GM21786 (cell line): ENCODE measurements around the gene FIGNL2.
"Not testable (repeated sequence)": the region's sequence is repeated elsewhere in the genome, so short reads cannot be mapped to it uniquely, and the experiment has no call there.

Source experiments
- ATAC-seq: cut with Tn5 transposase; IDR thresholded peaks from one replicate; pipeline ENCODE4 v1.9.1; 2021; ENCODE audit not compliant: unreplicated experiment

Gene FIGNL2

DNA sequence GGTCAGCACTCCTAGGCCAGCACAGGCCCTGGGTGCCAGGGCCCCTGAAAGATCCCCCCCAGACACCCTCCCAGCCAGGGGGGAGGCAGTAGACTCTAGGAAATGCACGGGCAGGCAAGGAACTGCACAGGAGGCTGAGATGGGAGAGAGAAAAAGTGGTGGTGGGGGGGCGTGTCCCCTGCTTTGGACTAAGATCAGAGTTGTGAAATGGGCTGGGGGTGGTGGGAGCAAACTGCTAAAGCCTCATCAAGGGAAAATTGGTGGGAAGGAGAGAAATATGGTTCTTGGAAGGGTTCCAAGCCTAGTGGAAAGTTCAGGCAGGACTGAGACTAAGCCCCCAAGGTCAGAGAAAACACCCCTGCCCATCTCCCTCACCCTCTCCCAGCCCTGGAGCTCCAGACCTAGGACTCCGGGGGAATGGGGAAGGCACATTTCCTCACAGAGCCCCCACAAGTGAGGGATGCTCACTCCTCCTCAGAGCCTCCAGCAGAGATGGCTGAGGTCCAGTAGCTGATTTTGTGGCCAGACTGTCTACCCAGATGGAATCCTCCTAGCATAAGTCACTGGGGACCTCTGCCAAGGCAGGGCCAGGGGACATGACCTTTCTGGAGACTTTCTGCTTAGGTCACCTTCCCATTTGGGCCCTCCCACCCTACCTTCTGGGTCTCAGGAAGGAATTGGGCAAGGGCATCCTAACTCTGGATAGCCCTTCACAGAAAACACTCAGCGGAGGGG, 29.8 kb downstream of the FIGNL2 start:
- no peak for ATAC-seq

DNA sequence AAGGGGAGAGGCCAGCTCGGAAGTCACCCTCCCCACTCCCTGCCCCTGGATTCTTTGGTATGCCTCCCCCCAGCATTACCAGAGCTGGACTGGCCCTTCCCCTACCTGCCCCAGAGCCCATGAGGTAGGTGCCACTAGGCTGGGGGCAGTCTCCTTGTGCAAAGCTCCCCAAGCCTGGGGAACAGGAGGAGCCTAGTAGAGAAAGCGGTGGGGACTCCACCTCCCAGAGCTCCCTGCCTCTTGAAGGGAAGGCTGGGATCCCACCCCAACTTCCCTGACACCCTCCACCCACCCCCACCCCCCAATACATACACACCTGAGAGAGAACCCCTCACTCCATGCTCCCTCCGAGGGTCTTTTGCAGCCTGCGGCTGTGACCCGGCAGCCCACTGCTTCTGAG, 30.4 kb downstream of the FIGNL2 start:
- no peak for ATAC-seq

- ATAC-seq = no peak
These were observed 31.2 kb downstream of the FIGNL2 start for GRCh38 chr12:51817027-51817953.

DNA sequence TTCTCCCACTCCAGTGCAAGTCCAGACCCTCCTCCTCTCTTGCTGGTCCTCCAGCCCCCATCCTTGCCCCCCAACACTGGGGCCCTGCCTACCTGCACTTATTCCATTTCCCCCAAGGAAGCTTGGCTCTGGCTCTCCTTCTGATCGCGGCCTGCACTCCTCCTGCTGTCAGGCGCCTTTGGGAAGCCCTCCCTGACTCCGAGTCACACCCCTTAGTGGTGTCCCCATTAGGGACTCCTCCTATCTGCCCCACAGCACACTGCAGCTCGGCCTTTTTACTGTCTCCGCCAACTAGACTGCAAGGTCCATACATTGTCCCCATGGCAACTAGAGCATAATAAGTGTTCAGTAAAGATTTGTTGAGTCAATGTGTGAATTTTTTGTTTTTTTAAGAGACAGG, 32.9 kb downstream of the FIGNL2 start:
- no peak for ATAC-seq

- no peak for ATAC-seq
These were observed 34.0 kb downstream of the FIGNL2 start for GRCh38 chr12:51814311-51815088.

- no peak for ATAC-seq
These were observed 34.6 kb downstream of the FIGNL2 start for GRCh38 chr12:51813931-51814310.

GRCh38 chr12:51812871-51813270, 35.6 kb downstream of the FIGNL2 start:
- ATAC-seq = no peak

- ATAC-seq = no peak
These were observed 37.0 kb downstream of the FIGNL2 start for GRCh38 chr12:51811203-51812202.

DNA sequence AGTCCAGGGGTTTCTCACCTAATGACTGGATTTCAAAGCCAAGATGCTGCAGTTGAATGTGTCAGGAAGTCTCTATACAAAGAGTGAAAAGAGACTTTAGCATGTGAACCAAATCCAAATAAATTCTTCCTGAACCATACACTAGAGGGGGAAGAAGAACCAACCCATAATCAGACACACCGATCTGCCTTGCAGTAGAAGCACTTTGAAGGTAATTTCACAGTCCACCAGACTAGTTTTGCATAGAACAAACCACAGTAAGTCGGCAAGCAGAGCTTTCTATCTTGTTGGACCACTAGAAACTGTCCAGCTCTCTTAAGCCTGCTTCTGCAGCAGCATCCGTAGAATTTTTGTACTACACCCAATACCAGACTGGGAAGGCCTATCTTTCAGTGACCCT, 39.3 kb downstream of the FIGNL2 start:
- no peak for ATAC-seq

DNA sequence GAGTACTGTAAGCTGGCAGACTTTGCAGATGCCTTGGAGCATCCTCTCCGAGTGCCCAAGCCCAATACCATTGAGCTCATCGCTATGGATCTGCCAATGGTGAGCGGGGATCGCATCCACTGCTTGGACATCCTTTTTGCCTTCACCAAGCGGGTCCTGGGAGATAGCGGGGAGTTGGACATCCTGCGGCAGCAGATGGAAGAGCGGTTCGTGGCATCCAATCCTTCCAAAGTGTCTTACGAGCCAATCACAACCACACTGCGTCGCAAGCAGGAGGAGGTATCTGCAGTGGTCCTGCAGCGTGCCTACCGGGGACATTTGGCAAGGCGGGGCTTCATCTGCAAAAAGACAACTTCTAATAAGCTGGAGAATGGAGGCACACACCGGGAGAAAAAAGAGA, 41.6 kb downstream of the FIGNL2 start:
- no peak for ATAC-seq

DNA sequence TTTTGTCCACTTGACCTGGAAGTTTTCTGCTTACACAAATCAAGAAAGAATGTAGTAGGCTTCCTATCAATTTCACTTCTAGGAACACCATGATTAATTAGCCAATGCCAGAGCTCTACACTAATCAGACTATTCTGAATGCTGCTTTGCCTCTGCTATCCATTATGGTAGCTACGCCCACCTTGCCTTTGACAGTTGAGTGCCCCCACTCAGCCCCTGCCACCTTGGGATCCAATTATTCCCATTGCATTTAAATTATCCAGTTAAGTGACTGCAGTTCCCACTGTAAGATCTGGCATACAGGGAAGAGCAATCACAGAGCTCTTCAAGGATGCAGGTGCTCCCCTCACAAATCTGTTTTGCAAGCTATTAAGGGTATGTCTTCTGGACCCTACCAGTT, 47.5 kb downstream of the FIGNL2 start:
- ATAC-seq = no peak

DNA sequence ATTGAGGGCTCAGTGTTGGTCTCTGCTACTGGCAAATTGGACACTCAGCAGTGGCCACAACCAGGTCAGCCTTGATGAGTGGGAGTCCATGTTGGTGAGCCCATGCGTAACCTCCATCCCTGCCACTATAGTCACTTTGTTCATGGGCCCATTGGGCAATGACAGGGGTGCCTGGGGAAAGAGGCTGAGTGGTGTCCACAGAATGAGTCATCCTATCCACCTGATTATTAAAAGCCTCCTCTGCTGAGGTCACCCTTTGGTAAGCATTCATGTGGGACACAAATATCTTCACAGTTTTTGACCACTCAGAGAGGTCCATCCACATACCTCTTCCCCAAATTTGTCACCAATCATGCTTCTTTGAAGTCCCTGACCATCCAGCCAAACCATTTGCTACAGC, 50.0 kb downstream of the FIGNL2 start:
- no peak for ATAC-seq

DNA sequence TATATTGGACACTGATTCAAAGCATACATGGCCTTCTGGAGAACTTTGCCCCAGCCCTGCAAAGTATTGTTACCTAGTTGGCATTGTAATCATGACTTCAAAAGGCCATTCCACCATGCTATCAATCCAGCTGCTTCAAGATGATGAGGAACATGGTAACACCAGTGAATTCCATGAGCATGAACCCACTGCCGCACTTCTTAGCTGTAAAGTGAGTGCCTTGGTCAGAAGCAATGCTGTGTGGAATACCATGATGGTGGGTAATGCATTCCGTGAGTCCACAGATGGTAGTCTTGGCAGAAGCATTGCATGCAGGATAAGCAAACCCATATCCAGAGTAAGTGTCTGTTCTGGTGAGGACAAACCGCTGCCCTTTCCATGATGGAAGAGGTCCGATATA, 50.5 kb downstream of the FIGNL2 start:
- ATAC-seq = not testable (repeated sequence)

DNA sequence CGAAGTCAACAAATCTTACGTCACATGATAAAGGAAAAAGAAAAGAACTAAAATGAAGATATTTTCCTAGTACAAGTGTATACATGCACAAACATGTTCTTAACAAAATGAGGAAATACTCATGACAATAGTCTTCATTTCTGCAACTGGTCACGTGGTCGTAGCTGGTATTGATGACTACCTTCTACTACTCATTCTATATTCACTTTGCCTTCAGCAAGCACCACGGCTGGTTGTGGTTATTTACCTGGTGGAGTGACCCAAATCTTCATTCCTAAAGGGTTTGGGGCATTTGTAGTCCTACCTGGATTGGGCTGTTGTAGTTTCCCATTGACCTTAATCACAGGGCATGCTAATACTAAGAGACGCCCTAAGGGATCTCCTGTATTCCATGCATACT, 51.2 kb downstream of the FIGNL2 start:
- ATAC-seq = no peak

- ATAC-seq = no peak
These were observed 55.3 kb downstream of the FIGNL2 start for GRCh38 chr12:51793201-51793600.

DNA sequence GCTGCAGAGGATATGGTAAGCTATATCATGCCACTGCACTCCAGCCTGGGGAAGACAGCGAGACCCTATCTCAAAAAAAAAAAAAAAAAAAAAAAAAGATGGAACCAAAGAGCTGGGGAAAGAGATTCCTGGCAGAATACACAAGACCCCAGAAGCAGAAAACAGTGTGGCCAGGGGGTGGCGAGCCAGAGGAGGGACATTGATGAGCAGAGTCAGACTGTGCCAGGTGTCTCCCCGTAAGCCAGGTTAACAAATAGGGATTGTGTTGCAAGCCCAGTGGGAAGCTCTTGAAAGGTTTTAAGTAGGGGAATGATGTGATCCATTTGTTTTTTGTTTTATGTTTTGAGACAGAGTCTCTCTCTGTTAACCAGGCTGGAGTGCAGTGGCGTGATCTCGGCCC, 56.1 kb downstream of the FIGNL2 start:
- ATAC-seq = no peak

GRCh38 chr12:51788876-51789275, 59.6 kb downstream of the FIGNL2 start:
- ATAC-seq = no peak

- ATAC-seq = no peak
These were observed 62.6 kb downstream of the FIGNL2 start for GRCh38 chr12:51785906-51786305.

- no peak for ATAC-seq
These were observed 63.8 kb downstream of the FIGNL2 start for GRCh38 chr12:51784688-51785087.

- no peak for ATAC-seq
These were observed 68.6 kb downstream of the FIGNL2 start for GRCh38 chr12:51779876-51780275.
